NK-92 (cell line): Measurements from ENCODE around the gene ERICH3.

ENCODE experiments used
- DNase-seq: peaks from one replicate; lab custom pipeline; 2025; ENCODE audit not compliant: unreplicated experiment; lab: John Stamatoyannopoulos, UW

The ERICH3 gene

DNA sequence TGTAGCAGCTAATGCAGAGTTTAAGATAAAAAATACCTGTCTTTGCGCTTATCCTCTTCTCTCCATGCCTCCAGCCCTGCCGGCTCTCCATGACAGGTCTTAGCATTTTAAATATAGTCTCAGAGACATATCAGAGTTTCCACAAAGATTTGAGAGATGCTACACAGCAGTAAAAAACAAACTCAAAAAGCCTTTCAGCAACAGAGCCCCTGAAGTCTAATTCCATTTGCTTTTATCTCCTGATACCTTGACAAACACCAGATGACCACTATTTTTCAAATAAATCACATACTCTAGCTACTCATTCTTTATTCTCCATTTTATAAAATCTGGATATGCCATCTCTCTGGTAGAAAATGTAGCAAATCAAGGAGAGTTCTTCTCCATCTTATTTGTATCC is 81.6 kb downstream of the ERICH3 start:
- no peak for DNase-seq

DNA sequence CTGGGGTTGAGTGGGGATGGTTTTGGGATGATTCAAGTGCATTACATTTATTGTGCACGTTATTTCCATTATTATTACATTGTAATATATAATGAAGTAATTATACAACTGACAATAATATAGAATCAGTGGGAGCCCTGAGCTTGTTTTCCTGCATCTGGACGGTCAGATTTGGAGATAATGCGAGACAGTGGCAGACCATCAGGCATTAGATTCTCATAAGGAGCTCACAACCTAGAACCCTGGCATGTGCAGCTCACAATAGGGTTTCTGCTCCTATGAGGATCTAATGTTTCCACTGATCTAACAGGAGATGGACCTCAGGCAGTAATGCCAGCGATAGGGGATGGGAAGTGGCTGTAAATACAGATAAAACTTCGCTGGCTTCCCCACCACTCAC is 83.3 kb downstream of the ERICH3 start:
- no peak for DNase-seq

DNA sequence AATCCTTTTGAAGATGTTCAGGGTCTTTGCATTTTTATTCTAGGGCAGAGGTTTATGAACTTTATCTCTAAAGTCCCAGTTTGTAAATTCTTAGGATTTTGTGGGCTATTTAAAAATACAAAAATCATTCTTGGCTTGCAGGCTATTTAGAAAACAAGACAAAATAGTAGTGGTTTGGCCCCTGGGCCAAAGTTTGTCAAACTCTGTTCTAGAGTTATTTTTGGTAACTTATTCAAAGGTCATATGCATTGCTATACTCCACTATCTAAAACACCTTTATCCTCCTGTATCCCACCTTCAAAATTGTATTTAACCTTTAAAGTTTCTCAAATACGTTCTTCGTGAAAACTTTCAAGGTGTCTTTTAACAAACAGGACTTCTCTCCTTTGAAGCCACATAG is 85.7 kb downstream of the ERICH3 start:
- no peak for DNase-seq

DNA sequence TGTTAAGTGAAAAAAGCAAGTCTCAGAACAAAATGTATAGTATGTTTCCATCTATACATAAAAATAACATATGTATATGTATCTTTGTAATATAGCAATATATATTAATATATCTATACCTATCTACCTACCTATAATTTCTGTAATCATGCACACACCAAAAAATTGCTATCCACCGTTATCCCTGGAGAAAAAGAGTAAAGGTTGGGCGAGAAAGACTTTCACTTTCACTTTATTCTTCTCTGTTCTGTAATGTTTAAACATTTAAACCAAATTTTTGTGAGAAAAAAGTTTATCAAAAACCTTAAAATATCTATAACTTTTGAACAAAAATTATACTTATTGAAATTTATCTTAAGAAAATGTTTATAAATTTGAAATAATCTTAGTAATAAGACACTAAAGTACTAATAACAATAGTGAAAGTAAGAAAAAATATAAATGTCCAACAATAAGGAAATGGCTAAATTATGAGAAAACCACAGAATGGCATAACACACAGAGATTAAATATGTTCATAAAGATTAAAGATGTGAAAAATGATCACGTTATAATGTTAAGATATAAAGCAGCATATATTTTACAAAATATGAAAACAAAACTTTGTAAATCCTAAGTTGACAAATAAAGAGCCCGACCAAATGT is 87.2 kb downstream of the ERICH3 start:
- no peak for DNase-seq

DNA sequence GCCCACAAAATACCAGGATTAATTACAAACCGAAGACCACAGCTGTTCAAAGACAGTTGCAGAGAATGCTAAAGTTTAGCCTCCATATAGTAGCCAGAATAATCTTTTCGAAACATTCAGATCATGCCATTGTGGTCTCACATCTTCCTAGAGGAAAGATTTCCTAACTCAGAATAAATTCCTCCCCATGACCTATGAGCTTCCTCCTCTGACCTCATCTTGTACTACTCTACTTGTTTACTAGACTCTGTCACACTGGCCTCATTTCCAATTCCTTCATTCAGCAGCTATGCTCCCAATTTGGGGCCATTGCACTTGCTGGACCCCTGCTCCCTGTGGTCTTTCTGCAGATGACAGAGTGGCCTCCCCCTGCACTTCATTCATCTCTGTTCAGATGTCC is 89.4 kb downstream of the ERICH3 start:
- no peak for DNase-seq

DNA sequence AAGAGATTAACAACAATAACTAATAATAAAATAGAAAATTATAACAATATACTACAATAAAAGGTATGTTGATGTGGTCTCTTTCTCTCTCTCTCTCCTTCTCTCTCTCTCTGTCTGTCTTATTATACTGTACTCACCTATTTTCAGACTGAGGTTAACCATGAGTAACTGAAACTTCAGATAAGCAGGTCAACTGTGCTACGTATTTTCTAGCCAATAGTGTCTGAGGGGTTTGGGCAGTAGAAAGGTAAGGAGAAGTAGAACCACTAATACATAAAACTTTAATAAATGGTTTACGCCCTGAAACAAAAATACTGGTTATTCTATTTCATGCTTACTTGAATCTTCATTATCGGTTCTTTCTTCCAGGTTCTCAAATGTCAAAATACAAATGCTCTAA is 90.2 kb downstream of the ERICH3 start:
- no peak for DNase-seq

DNA sequence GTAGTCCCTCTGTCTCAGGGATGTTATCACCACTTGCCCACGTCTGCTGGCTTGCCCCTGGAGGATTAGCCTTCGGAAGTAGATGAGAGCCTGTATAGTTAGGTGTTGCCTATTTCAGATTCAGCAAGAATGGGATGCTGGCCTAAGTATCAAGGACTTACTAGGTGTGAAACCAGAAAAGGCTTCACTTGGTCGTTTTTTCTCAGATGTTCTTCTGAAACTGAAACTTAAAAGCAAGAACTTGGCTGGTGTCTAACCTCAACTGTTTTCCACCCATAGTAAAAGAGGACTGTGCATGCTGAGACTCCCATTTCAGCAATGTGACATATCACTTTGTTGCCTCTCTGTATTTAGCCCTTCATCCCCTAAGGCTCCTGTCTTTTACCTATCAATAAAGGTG is 94.2 kb downstream of the ERICH3 start:
- DNase-seq, result no peak

DNA sequence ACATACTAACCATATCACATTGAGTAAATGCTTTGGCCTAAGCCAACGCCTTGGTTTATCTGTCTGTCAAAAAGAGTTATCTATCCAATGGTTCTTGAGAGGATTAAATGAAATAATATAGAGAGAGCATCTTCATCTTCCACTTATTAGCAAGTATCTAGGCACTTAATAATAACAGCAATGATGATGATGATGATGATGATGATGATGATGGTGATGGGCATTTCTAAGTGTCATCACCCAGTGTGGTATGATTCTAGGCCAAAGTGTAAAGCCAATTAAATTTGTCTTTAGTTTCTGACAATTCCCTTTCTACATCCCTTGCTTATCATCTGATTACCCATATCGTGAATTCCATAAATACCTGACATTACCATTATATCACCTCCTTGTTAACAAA is 95.5 kb downstream of the ERICH3 start:
- DNase-seq, result no peak

DNA sequence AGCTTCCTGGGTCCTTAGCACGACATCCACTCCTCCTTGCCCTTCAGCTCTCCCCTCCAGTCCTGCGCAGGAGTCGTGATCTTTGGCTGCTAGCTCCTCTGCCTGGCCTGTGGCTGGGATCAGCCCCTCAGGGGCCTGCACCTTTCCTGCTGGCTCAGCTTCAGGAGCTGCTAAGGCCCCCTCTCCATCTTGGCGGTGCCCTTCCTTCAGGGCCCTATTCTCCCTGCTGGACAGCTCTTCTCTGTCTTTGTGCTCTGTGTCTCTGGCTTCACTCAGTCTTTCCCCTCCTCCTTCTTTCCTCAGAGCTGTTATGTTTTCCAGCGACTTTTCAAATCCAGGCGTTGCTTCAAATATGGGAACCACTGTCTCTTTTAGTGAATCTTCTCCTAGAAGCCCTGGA is 101.7 kb downstream of the ERICH3 start:
- no peak for DNase-seq

DNA sequence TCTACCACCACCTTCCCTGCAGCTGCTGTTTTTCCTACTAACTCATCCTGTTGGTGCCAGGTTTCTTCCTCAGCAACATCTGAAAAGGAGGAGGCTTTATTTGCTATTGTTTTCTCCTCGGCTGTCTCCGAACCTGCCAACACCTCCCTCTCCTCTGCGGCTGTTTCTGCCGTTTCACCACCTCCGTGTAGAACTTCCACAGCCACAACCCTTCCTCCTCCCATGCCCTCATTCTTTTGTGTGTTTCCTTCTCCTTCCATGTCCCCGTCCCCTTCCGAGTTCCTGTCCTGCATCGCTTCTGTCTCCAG is 102.1 kb downstream of the ERICH3 start:
- DNase-seq, result no peak

DNA sequence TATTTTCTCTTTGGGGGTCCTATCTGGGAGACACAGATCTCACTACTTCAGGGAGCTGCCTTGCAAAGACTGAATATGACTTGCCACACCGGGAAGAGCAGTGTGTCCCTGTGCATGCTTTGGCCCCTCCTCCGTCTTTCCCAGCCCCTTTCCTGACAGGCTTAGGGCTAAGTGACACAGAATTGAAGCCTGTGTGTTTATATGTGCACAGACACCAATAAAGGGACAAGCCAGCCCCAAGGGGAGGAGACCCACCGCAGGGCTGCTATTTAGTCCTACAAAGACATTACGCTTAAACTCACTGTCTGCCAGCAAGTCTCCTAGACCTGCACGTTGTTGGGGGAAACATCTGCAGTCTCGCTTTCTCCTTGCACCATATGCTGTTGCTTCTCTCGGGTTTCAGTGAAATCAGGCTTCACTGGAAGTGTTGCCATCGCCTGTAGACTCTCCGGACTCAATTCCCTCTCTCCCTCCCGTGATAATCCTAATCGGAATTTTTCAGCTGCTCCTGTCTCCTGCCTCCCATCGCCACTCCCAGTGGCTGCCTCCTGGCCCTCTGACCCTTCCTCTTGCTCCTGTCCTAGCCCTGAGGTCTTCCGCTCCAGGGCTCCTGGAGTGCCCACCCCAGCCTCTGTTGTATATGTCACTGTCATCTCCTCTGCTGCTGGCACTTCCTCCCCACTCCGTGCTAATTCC is 102.6 kb downstream of the ERICH3 start:
- no peak for DNase-seq

DNA sequence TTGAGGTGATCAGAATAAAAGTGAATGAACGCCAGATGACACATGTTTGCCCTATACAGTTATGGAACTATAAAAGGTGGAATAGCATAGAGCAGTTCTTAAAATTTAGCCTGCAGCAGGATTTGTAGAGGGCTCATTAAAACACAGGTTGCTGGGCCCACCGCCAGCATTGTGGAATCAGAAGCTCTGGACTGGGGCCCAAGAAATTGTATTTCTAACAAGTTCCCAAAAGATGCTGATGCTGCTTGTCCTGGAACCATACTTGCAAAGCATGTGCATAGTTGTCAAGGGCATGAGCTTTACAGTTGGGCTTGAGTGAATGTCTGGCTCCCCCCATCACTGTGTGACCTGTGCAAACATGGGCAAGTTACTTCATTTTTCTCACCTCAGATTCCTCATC is 123.7 kb downstream of the ERICH3 start:
- DNase-seq, result no peak

DNA sequence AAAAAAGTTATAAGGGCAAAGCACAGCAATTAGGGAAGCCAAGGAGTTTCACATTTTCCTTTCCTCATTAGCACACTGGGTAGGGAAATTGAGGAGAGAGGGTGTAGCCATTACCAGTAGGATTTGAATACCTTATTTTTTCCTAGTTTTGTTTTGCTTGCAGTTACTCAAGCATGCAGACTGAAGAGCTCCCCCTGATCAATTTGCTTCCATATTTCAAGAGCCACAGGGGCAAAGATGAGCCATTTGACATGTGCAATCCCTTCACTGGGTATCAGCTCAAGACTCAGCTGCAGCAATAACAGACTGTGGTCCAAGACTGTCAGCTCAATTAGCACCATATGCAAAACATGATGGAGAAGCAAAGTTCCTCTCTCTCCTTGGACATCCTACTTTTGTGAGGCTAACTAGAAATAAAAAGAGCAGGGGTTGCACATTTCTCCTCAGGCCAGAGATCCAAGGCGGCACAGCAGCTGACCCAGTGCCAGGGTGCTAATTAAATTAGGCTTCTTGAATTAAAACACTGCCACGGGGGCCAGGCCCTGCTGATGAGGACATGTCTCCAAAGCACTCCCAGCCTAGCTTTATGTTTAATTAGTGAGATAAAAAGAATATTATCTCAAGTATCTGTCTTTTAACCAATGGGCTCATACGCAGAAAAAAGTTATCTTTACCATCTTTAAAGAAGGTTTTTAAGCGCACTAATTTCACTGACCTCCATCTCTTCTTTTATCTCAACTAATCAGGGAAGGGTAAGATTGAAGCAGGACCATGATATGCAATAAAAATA is 124.4 kb downstream of the ERICH3 start:
- no peak for DNase-seq

DNA sequence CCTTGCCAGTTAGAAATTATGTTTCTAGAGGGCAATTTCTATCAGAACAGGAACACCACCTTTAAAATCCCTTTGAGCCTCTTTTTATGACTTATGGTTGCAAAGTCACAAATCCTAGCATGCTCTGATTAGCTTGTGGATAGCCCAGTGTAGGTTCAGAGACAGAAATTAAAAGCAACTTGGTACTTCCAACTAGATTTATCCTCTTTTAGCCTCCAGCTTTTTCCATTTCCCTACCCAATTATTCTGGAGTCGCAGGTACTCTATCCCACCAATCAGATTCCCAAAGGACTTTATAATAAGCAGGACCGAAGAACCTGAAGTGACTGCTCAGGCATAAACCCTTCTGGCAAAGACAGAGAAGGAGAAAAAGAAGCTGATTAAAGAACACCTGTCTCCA is 127.8 kb downstream of the ERICH3 start:
- DNase-seq, result no peak

DNA sequence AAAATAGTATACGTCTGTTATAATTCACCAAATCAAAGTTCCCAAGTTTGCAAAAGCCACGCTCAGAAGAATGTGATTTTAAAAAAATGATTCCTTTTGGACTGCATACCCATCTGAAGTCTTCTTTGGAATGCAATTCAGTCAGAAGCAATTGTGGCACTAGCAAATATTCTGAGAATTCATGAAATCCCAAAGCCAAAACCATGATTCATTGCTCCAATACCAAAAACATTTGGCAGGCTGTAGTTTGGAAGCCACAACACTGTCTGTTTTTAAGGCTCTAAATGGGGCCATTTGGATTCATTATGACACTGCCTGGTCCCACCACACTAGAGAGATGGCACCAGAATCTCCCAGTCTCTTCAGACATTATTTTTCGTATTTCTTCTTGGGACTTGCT is 139.4 kb downstream of the ERICH3 start:
- DNase-seq, result no peak

DNA sequence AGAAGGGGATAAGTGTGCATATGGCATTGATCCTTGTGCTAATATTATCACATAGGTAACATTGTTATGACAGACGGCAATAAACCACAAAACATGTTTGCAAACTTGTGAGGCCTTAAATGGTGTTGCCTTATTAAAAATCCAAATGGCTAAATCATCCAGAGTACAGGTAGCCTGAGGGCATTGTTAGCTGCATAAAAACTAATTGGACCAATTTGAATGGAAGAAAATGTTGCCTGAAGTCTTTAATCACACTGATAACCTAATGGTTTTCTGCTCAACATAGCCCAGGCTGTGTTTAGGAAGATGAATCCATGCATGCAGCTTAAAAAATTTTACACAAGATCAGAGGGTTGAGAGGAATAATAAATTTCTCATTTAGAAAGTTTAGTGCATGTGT is 141.8 kb downstream of the ERICH3 start:
- no peak for DNase-seq

DNA sequence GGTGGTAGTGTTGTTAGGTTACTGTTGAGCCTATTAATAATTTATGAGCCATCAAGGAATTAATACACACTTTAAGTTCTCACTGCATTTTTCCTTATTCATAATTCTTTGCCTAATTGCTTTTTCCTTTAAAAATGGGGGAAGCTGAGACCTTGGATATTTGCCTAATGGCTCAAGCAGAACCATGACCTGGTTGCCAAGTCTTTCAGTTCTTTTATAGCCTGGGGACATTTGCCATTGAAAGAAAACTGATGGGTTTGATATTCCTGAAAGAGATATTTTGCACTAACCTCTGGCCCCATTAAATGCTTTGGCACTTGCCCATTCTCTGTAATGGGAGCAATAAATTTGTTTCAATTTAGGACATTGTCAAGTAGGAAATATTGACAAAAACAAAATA is 142.7 kb downstream of the ERICH3 start:
- no peak for DNase-seq

DNA sequence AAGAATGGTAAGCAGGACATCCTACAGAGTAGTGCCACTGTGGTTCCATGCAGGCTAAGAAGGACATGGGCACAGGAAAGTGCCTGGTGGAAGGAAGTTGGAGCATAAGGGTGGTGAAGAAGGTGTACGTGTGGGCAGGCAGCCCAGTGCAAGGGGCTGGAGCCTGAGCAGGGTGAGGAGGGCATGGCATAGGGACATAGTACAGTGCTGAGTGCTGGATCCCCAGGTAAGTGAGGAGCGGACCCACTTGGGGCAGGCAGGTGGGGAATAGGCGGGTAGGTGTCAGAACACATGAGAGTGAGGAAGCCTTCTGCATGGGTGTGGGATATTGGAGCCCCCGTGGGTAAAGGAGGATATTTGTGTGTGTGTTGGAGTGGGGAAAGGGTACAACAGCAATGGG is 145.5 kb downstream of the ERICH3 start:
- no peak for DNase-seq

DNA sequence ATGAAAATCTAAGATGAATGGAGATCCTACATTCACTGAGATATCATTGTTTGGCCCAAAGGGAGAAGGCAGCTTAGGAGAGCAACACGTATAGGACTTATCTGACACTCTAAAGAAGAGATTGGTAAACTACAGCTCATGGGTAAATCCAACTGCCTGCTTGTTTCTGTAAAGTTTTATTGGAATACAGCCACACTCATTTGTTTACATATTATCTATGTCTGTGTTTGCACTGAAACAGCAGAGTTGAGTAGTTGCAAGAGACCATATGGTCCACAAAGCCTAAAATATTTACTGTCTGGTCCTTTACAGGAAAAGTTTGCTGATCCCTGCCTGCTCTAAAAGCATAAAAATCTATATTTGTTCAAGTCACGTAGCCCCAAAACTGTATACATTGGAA is 146.9 kb downstream of the ERICH3 start:
- DNase-seq, result no peak

DNA sequence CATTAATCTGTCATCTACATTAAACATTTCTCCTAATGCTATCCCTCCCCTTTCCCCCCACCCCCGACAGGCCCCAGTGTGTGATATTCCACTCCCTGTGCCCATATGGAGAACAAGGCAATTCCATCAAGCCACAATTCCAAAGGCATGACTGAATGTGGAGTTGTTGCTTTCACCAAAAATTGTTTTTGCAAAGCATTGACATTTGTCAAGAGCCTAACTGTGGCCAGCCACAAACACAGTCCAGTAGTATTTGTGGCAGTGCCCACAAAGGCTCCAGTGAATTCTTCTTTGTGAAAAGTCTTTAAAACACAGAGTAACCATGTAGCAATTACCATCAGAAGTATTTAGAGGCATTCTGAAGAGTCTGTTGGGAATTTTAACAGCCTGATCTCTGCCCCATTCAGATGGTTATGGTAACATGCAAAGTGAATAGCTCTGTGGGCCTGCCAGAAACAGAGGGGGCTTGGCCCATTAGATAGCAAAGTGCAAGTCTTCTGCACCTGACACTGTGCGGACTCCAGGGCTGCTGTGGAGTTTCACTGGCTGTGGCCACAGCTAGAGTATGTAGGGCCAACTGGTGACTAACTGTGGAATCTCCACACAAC is 149.6 kb downstream of the ERICH3 start:
- no peak for DNase-seq

DNA sequence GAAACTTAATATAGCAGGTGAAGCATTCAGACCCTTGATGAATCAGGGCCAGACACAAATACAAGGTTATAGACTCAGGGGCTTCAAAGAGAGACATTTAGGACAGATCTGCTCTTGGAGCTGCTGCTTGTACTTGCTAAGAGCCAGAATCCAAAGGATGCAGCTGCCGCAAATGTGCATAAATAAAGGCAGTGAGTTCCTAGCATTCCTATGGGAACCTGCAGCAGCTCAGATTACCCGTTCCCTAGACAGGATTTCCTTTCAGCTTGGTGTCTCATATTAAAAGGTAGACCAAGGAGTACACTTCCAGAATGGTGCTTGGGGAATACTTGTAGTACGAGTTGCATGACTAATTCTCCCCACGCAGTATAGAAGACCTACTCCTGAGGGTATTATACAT is 151.4 kb downstream of the ERICH3 start:
- no peak for DNase-seq
